H1 (cell line): ENCODE results near the gene DIAPH1. TPM values are rescaled to one million over a fixed set of nuclear protein-coding genes. Genes with fewer than 3 reads are reported as not detected.

ENCODE experiments used
- CTCF ChIA-PET: fragments of 300-600 bp; sonication (Branson Sonifier 250); formaldehyde crosslinking; loops from one replicate; lab custom pipeline; 2021; ENCODE audit not compliant: partially characterized antibody; lab: Charles Lee
- POLR2A ChIA-PET: fragments of 300-600 bp; sonication (Branson Sonifier 250); formaldehyde crosslinking; loops from one replicate; lab custom pipeline; 2021; ENCODE audit warnings: inconsistent platforms; ENCODE audit not compliant: partially characterized antibody; lab: Charles Lee
- DNase-seq, 2 experiments: peaks; one replicate each; pipeline versions ENCODE4 v3.0.0 to v3.0.0-alpha.2; 2010 to 2022; ENCODE audit warnings: low spot score in 2 of 2, low read depth in 1 of 2, mixed read lengths in 1 of 2
- FAIRE-seq: peaks from 2 replicates; lab custom pipeline; 2011; peaks lifted over from hg19 to GRCh38; lab: Jason Lieb, UNC
- H2AFZ ChIP-seq: 2 replicates; pipeline ENCODE4 v1.8.1; 2012; ENCODE audit warnings: low read length, inconsistent platforms
- H2AK5ac ChIP-seq: 2 replicates; pipeline ENCODE4 v1.6.1; 2013; ENCODE audit warnings: low read depth, low read length
- H2BK120ac ChIP-seq: replicated peaks from 2 replicates; pipeline ENCODE3; 2013; ENCODE audit warnings: low read depth, low read length, inconsistent platforms
- H2BK12ac ChIP-seq: 2 replicates; pipeline ENCODE4 v1.6.1; 2013; ENCODE audit warnings: low read depth, low read length
- H2BK15ac ChIP-seq: 2 replicates; pipeline ENCODE4 v1.6.1; 2013; ENCODE audit warnings: low read length
- H2BK20ac ChIP-seq: 2 replicates; pipeline ENCODE4 v1.6.1; 2013; ENCODE audit warnings: low read length
- H2BK5ac ChIP-seq: 2 replicates; pipeline ENCODE4 v1.6.1; 2013; ENCODE audit warnings: low read depth, low read length
- H3K14ac ChIP-seq: 2 replicates; pipeline ENCODE4 v1.6.1; 2013; ENCODE audit warnings: inconsistent platforms; ENCODE audit not compliant: insufficient read length
- H3K18ac ChIP-seq: 2 replicates; pipeline ENCODE4 v1.6.1; 2013; ENCODE audit warnings: low read length; ENCODE audit errors: extremely low read depth
- H3K23ac ChIP-seq: 2 replicates; pipeline ENCODE4 v1.6.1; 2013; ENCODE audit warnings: inconsistent platforms; ENCODE audit not compliant: insufficient read length
- H3K23me2 ChIP-seq: 2 replicates; pipeline ENCODE4 v1.6.1; 2013; ENCODE audit warnings: low read depth, low read length
- H3K27ac ChIP-seq: 2 replicates; pipeline ENCODE4 v1.6.1; 2011; ENCODE audit warnings: low read depth, low read length, inconsistent platforms
- H3K27me3 ChIP-seq, 4 experiments: replicated peaks in 1 of 4; 1 replicate in 1 of 4; 2 replicates in 3 of 4; pipeline versions ENCODE4 v1.6.1 to v1.8.1; 2011 to 2013; ENCODE audit warnings: low read length in 3 of 4, mild to moderate bottlenecking in 3 of 4, inconsistent platforms in 2 of 4, mixed read lengths in 2 of 4, moderate library complexity in 1 of 4; ENCODE audit not compliant: control insufficient read depth in 3 of 4, insufficient read depth in 3 of 4; ENCODE audit errors: extremely low read depth in 1 of 4
- H3K36me3 ChIP-seq, 4 experiments: 2 replicates each; pipeline versions ENCODE4 v1.6.1 to v1.8.1; 2011 to 2013; ENCODE audit warnings: mild to moderate bottlenecking in 4 of 4, low read length in 3 of 4, moderate library complexity in 2 of 4, control low read depth in 1 of 4, inconsistent platforms in 1 of 4; ENCODE audit not compliant: insufficient read depth in 4 of 4, control insufficient read depth in 2 of 4
- H3K4ac ChIP-seq: replicated peaks from 2 replicates; pipeline ENCODE3; 2013; ENCODE audit warnings: low read length, low read depth, mixed read lengths, inconsistent platforms; ENCODE audit not compliant: insufficient read length
- H3K4me1 ChIP-seq, 4 experiments: replicated peaks in 1 of 4; 1 replicate in 1 of 4; 2 replicates in 3 of 4; pipeline versions ENCODE4 v1.6.1 to v1.8.1; 2011 to 2013; ENCODE audit warnings: low read length in 3 of 4, inconsistent platforms in 2 of 4, mixed read lengths in 1 of 4; ENCODE audit not compliant: insufficient read depth in 4 of 4, control insufficient read depth in 3 of 4
- H3K4me2 ChIP-seq, 2 experiments: 2 replicates each; pipeline versions ENCODE4 v1.6.1 to v1.8.1; 2011 to 2013; ENCODE audit warnings: low read depth in 2 of 2, low read length in 2 of 2, control low read depth in 1 of 2, inconsistent platforms in 1 of 2, mild to moderate bottlenecking in 1 of 2; ENCODE audit not compliant: insufficient read depth in 1 of 2
- H3K4me3 ChIP-seq, 4 experiments: fragments of 200-600, 300-600 bp in 1 of 4; sonication (generic), shearing (Covaris generic), sonication (Bioruptor Twin) in 1 of 4; 2 replicates each; pipeline versions ENCODE4 v1.5.1 to v1.8.1; 2011 to 2016; ENCODE audit warnings: low read length in 4 of 4, low read depth in 3 of 4, control low read depth in 2 of 4, inconsistent platforms in 2 of 4, mild to moderate bottlenecking in 2 of 4, mixed read lengths in 1 of 4, moderate library complexity in 1 of 4; ENCODE audit not compliant: insufficient read depth in 2 of 4; ENCODE audit errors: extremely low read depth in 1 of 4
- H3K56ac ChIP-seq: replicated peaks from 2 replicates; pipeline ENCODE3; 2013; ENCODE audit warnings: low read depth, mild to moderate bottlenecking, mixed read lengths, low read length, inconsistent platforms; ENCODE audit not compliant: insufficient read length
- H3K79me1 ChIP-seq: 2 replicates; pipeline ENCODE4 v1.6.1; 2013; ENCODE audit warnings: low read depth, low read length, control low read depth
- H3K79me2 ChIP-seq, 2 experiments: 2 replicates each; pipeline versions ENCODE4 v1.6.1 to v1.8.1; 2012 to 2013; ENCODE audit warnings: low read length in 2 of 2, mild to moderate bottlenecking in 2 of 2, inconsistent platforms in 1 of 2; ENCODE audit not compliant: insufficient read depth in 2 of 2, control insufficient read depth in 1 of 2
- H3K9ac ChIP-seq, 4 experiments: replicated peaks in 1 of 4; 1 replicate in 1 of 4; 2 replicates in 3 of 4; pipeline versions ENCODE4 v1.6.1 to v1.8.1; 2011 to 2013; ENCODE audit warnings: low read depth in 3 of 4, low read length in 3 of 4, control low read depth in 2 of 4, mild to moderate bottlenecking in 2 of 4, moderate library complexity in 2 of 4, inconsistent platforms in 1 of 4; ENCODE audit errors: extremely low read depth in 1 of 4
- H3K9me3 ChIP-seq, 2 experiments: 2 replicates each; pipeline versions ENCODE4 v1.6.1 to v1.8.1; 2012 to 2013; ENCODE audit warnings: mild to moderate bottlenecking in 2 of 2, moderate library complexity in 2 of 2, control low read depth in 1 of 2, inconsistent platforms in 1 of 2, low read depth in 1 of 2, low read length in 1 of 2, mixed read lengths in 1 of 2; ENCODE audit not compliant: insufficient read depth in 2 of 2
- H4K20me1 ChIP-seq, 2 experiments: replicated peaks in 1 of 2; 2 replicates each; pipeline versions ENCODE3 to v1.8.1; 2011 to 2013; ENCODE audit warnings: inconsistent platforms in 2 of 2, low read length in 2 of 2, mild to moderate bottlenecking in 1 of 2; ENCODE audit not compliant: insufficient read depth in 2 of 2, control insufficient read depth in 1 of 2
- H4K5ac ChIP-seq: 2 replicates; pipeline ENCODE4 v1.6.1; 2013; ENCODE audit warnings: low read length, low read depth, mixed read lengths, inconsistent platforms; ENCODE audit not compliant: insufficient read length
- H4K8ac ChIP-seq: 2 replicates; pipeline ENCODE4 v1.8.0; 2013; ENCODE audit warnings: mild to moderate bottlenecking, moderate library complexity, low read length, inconsistent platforms; ENCODE audit not compliant: insufficient read depth; ENCODE audit errors: extremely low read depth
- H4K91ac ChIP-seq: replicated peaks from 2 replicates; pipeline ENCODE3; 2013; ENCODE audit warnings: low read length, mixed read lengths, inconsistent platforms; ENCODE audit not compliant: insufficient read length
- RNF2 ChIP-seq: fragments of 200-900, 300-1000 bp; sonication (generic); IDR thresholded peaks from 2 replicates; pipeline ENCODE4 v1.7.1; 2016; ENCODE audit warnings: borderline replicate concordance, low read depth, mild to moderate bottlenecking, antibody characterized with exemption, low read length; ENCODE audit not compliant: poor library complexity, severe bottlenecking; ENCODE audit errors: missing control alignments
- TEAD4 ChIP-seq: IDR thresholded peaks from 2 replicates; pipeline ENCODE4 v1.6.1; 2012; ENCODE audit warnings: low read depth, low read length, inconsistent platforms, mixed read lengths
- WGBS, 2 experiments: shearing (Covaris generic) in 1 of 2; methylation state at CpG; one replicate each; pipeline versions ENCODE4 v1.1.6 to v1.1.7; 2013 to 2015; ENCODE audit warnings: low lambda C conversion rate in 2 of 2, mixed read lengths in 2 of 2, inconsistent platforms in 1 of 2, low coverage in 1 of 2, missing lambda C conversion rate in 1 of 2; ENCODE audit not compliant: insufficient replicate concordance in 2 of 2, insufficient coverage in 1 of 2, insufficient read length in 1 of 2; ENCODE audit errors: extremely low coverage in 1 of 2, missing lambda C conversion rate in 1 of 2; 5-methylcytosine and 5-hydroxymethylcytosine counted together
- polyA plus RNA-seq, 7 experiments: library from polyadenylated mRNA; depleted of rRNA in 3 of 7; stranded (reverse) in 5 of 7; unstranded in 2 of 7; fragments of >200 nt in 5 of 7; fragments of 200-250 nt in 2 of 7; gene quantifications; 1 replicate in 5 of 7; 2 replicates in 1 of 7; 4 replicates in 1 of 7; pipeline versions ENCODE4 v1.2.1 to v1.2.3, GENCODE V29; 2011 to 2013; ENCODE audit warnings: missing spikeins in 2 of 7, mixed read lengths in 2 of 7
- total RNA-seq: library from RNA; stranded (reverse); fragmentation: NEBNext Ultra II Directional; extraction: Animal tissue kit (Norgen Biotek cat#: 25700); gene quantifications from 2 replicates; pipeline ENCODE4 v1.2.1, GENCODE V29; 2021

DIAPH1 gene
- total and polyA plus RNA-seq, 2 of the 8 experiments (the other 6 are each of a cell fraction or from before 2014, with no cell fraction given): 61.2 to 114 TPM

GRCh38 chr5:141573489-141574121, 45.2 kb downstream of the DIAPH1 start:
- Histone ChIP-seq H3K4me3 (no peak overlapping the region), H2AK5ac (no peak overlapping the region), H3K79me1 (no peaks in the 10 kb centered on the region), H3K27ac (no peak overlapping the region), H2BK12ac (no peak overlapping the region), H3K56ac (no peak overlapping the region), H2BK120ac (no peak overlapping the region), H3K4ac (no peak overlapping the region), H4K8ac (no peak overlapping the region), H3K4me2 (no peak overlapping the region), H2AFZ (no peak overlapping the region), H3K27me3 (no peaks in the 10 kb centered on the region), H3K23ac (no peak overlapping the region), H2BK15ac (no peak overlapping the region), H3K18ac (no peak overlapping the region), H3K36me3 (peaks cover 13 to 64% (median 56%) of the 10 kb centered on the region in 4 experiments), H3K14ac (no peak overlapping the region), H4K91ac (no peak overlapping the region), H2BK20ac (no peak overlapping the region), H3K9ac (no peak overlapping the region), H3K23me2 (no peaks in the 10 kb centered on the region), H2BK5ac (no peak overlapping the region), H3K79me2 (no peaks in the 10 kb centered on the region), H3K4me1 (no peaks in the 10 kb centered on the region; a peak in 1 of 7 replicates), H3K9me3 (no peaks in the 10 kb centered on the region), H4K20me1 (no peaks in the 10 kb centered on the region), H4K5ac (no peak overlapping the region)
- DNase-seq (no peak), FAIRE-seq (no peak)
- POLR2A ChIA-PET: no interaction called here
- WGBS, 2 experiments: 97% methylated on average over 3 of the region's 4 CpGs; no CpG with 5 or more reads in 1 of the 2 experiments
- CTCF ChIA-PET: interaction anchor here (0.6 to 2.1 kb wide), 3 partner anchors 7 to 21 kb away, joined by 3 to 9 read pairs (median 6); no protein-coding TSS in a partner anchor
- TF ChIP-seq RNF2 (no peak), TEAD4 (peak; percentile 73)
